Activated CD4-positive, alpha-beta T cell treated with anti-CD3 and anti-CD28 coated beads, Interleukin-2, amount 10 ng/mL, durations not matched to agents 7 days and 5 days (primary cell): Measurements from ENCODE around the gene PTPRD. TPM values are rescaled to one million over a fixed set of nuclear protein-coding genes. Genes with fewer than 3 reads are reported as not detected.

ENCODE experiments used
- CTCF ChIA-PET: fragments of 350-600 bp; sonication (Branson Sonifier 250); formaldehyde crosslinking; loops from one replicate; lab custom pipeline; 2021; ENCODE audit warnings: antibody characterized with exemption; lab: Charles Lee
- POLR2A ChIA-PET: fragments of 350-600 bp; sonication (Branson Sonifier 250); formaldehyde crosslinking; loops from one replicate; lab custom pipeline; 2021; ENCODE audit warnings: antibody characterized with exemption; lab: Charles Lee
- DNase-seq: peaks from one replicate; pipeline ENCODE4 v3.0.0-alpha.2; 2020
- H3K27ac Mint-ChIP-seq: one replicate; pipeline ENCODE4 v1.8.0; 2021; ENCODE audit warnings: mild to moderate bottlenecking, moderate library complexity, mixed read lengths
- H3K27me3 Mint-ChIP-seq: one replicate; pipeline ENCODE4 v1.8.0; 2021; ENCODE audit warnings: mixed read lengths
- H3K36me3 Mint-ChIP-seq: one replicate; pipeline ENCODE4 v1.8.0; 2021; ENCODE audit warnings: low read depth, mixed read lengths
- H3K4me1 Mint-ChIP-seq: one replicate; pipeline ENCODE4 v1.8.0; 2021; ENCODE audit warnings: mixed read lengths
- H3K4me3 Mint-ChIP-seq: one replicate; pipeline ENCODE4 v1.8.0; 2021; ENCODE audit warnings: mild to moderate bottlenecking, moderate library complexity, mixed read lengths
- H3K9me3 Mint-ChIP-seq: one replicate; pipeline ENCODE4 v1.8.0; 2021; ENCODE audit warnings: mixed read lengths
- total RNA-seq, 2 experiments: library from RNA; stranded (reverse); gene quantifications; one replicate each; pipeline ENCODE4 v1.2.3, GENCODE V29; 2021

Gene PTPRD
- total RNA-seq, 2 experiments from 2014 or later: not detected

DNA sequence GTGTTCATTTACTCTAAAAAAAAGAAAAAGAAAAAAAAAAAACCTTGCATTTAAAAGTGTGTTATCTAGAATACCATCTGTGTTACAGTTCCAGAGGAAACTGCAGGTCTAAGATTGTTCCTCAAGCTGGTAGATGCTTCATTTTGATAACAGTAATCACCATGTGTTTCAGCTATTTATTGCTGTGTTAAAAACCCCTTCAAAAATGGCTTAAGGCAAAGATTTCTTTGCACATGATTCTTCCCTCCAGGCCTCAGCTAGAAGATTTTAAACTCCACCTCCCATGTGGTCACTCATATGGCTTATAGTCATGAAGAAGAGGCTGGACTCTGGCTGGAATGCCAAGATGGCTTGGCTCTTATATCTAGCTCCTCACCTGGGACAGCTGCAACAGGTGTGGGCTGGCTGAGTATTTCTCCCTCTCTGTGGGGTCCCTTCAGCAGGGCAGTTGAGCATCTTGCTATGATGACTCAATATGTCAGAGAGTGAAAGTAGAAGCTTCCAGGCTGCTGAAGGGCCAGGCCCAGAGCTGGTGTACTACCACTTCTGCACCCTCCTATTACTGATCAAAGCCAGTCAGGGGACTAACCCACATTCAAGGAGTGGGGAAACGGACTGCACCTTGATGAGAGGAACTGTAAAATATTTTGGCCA is 1892.8 kb downstream of the PTPRD start:
- DNase-seq: no peak
- POLR2A ChIA-PET: interaction anchor here (0.7 kb wide), 1 partner anchor 598 kb away, joined by 6 read pairs; no protein-coding TSS in a partner anchor
- CTCF ChIA-PET: no interaction called here
- Mint-ChIP-seq H3K27me3 (no peaks in the 10 kb centered on the region), H3K36me3 (no peaks in the 10 kb centered on the region), H3K9me3 (no peaks in the 10 kb centered on the region), H3K4me1 (no peaks in the 10 kb centered on the region), H3K27ac (no peak overlapping the region), H3K4me3 (no peak overlapping the region)

- Mint-ChIP-seq H3K4me1 (no peaks in the 10 kb centered on the region), H3K27ac (no peak overlapping the region), H3K9me3 (no peaks in the 10 kb centered on the region), H3K36me3 (no peaks in the 10 kb centered on the region), H3K27me3 (no peaks in the 10 kb centered on the region), H3K4me3 (no peak overlapping the region)
- no peak for DNase-seq
- POLR2A ChIA-PET: no interaction called here
- CTCF ChIA-PET: no interaction called here
These were observed 1894.6 kb downstream of the PTPRD start for GRCh38 chr9:8718121-8718725.

DNA sequence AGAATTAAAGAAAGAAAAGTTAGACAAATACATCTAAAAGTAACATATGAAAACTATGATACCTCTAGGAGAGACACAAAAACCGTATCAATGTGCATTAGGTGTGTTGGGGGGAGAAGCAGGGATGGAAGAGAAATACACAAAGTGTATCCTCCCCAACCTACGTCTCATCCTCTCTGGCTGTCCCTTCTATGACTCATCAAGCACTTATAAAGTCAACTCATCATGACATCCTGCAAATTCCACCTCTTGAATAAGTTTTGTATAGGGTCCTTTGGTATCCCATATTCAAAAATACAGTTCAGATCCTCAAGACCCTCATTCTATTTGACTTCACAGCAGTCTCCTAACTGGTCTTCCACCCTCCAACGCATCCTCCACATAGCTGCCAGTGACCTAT is 1895.7 kb downstream of the PTPRD start:
- H3K4me3 Mint-ChIP-seq: no peak overlapping the region
- no peaks in the 10 kb centered on the region for H3K36me3 Mint-ChIP-seq
- ChIA-PET POLR2A (no interaction called here), CTCF (no interaction called here)
- no peaks in the 10 kb centered on the region for H3K4me1 Mint-ChIP-seq
- H3K27ac Mint-ChIP-seq: no peak overlapping the region
- DNase-seq: no peak
- no peaks in the 10 kb centered on the region for H3K27me3 Mint-ChIP-seq
- no peaks in the 10 kb centered on the region for H3K9me3 Mint-ChIP-seq

DNA sequence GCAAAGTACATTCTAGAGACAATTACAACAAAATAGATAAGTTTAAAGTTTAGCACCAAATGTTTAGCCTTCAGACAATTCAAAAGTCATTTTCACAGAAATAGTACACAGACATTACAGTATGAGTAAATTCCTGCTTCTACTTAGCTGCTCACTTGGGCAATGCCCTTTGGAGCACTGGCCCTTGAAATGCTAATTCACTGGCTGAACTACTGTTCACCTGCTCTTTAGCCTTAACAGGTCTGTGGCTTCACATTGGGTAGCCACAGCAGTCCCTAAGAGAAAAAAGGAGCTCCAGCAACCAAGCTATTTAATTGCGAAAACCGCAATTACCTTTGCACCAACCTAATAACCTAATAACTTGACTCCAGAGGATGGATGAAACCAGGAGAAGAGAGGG is 1897.0 kb downstream of the PTPRD start:
- H3K27ac Mint-ChIP-seq: no peak overlapping the region
- H3K36me3 Mint-ChIP-seq: no peaks in the 10 kb centered on the region
- no peak for DNase-seq
- ChIA-PET CTCF (interaction anchor here (0.5 to 1.3 kb wide), 2 partner anchors 10 to 60 kb away, joined by 3 read pairs; no protein-coding TSS in a partner anchor), POLR2A (no interaction called here)
- no peak overlapping the region for H3K4me3 Mint-ChIP-seq
- no peaks in the 10 kb centered on the region for H3K27me3 Mint-ChIP-seq
- no peaks in the 10 kb centered on the region for H3K4me1 Mint-ChIP-seq
- H3K9me3 Mint-ChIP-seq: no peaks in the 10 kb centered on the region

GRCh38 chr9:8713811-8714165 is 1899.0 kb downstream of the PTPRD start:
- H3K27ac Mint-ChIP-seq: no peak overlapping the region
- H3K9me3 Mint-ChIP-seq: no peaks in the 10 kb centered on the region
- POLR2A ChIA-PET: no interaction called here
- no peaks in the 10 kb centered on the region for H3K27me3 Mint-ChIP-seq
- CTCF ChIA-PET: no interaction called here
- DNase-seq: no peak
- no peaks in the 10 kb centered on the region for H3K36me3 Mint-ChIP-seq
- no peaks in the 10 kb centered on the region for H3K4me1 Mint-ChIP-seq
- no peak overlapping the region for H3K4me3 Mint-ChIP-seq

- no peak for DNase-seq
- ChIA-PET CTCF (no interaction called here), POLR2A (no interaction called here)
- no peaks in the 10 kb centered on the region for H3K36me3 Mint-ChIP-seq
- H3K4me3 Mint-ChIP-seq: no peak overlapping the region
- no peaks in the 10 kb centered on the region for H3K9me3 Mint-ChIP-seq
- no peaks in the 10 kb centered on the region for H3K27me3 Mint-ChIP-seq
- no peaks in the 10 kb centered on the region for H3K4me1 Mint-ChIP-seq
- no peak overlapping the region for H3K27ac Mint-ChIP-seq
These were observed 1899.5 kb downstream of the PTPRD start for GRCh38 chr9:8713149-8713810.

DNA sequence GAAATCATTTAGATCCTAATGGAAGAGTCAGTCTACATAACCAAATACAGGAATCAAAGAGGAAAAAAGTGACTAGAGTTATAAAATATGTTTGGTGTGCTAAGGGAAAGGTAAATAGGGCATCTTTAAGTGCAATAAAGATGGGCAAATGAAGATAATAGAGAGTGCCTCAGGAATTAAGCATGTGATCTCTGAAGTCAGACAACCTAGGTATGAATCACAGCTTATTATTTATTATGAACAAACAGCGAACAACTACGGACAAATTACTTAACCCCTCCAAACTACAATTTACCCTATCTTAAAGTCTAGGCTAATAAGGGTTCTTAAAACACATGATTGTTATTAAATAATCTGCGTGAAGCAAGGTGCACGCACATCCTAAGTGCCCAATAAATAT is 1903.1 kb downstream of the PTPRD start:
- no peak overlapping the region for H3K4me3 Mint-ChIP-seq
- no peak for DNase-seq
- H3K27me3 Mint-ChIP-seq: no peaks in the 10 kb centered on the region
- H3K9me3 Mint-ChIP-seq: no peaks in the 10 kb centered on the region
- H3K36me3 Mint-ChIP-seq: no peaks in the 10 kb centered on the region
- H3K27ac Mint-ChIP-seq: no peak overlapping the region
- ChIA-PET CTCF (no interaction called here), POLR2A (no interaction called here)
- no peaks in the 10 kb centered on the region for H3K4me1 Mint-ChIP-seq

DNA sequence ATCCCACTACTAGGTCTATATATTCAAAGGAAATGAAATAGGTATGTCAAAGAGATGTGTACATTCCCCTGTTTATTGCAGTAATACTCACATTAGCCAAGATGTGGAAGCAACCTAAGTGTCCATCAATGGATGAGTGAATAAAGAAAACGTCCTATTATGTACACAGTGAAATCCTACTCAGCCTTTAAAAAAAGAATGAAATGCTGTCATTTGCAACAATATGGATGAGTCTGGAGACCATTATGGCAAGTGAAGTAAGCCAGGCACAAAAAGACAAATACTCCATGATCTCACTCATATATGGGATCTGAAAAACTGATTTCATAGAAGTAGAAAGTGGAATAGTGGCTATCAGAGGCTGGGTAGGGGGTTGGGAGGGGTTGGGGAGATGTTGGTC is 1904.1 kb downstream of the PTPRD start:
- DNase-seq: no peak
- Mint-ChIP-seq H3K4me1 (no peaks in the 10 kb centered on the region), H3K27me3 (no peaks in the 10 kb centered on the region), H3K36me3 (no peaks in the 10 kb centered on the region), H3K4me3 (no peak overlapping the region), H3K27ac (no peak overlapping the region), H3K9me3 (no peaks in the 10 kb centered on the region)
- POLR2A ChIA-PET: no interaction called here
- CTCF ChIA-PET: interaction anchor here (0.7 kb wide), 1 partner anchor 490 kb away, joined by 3 read pairs; no protein-coding TSS in a partner anchor

- no peaks in the 10 kb centered on the region for H3K4me1 Mint-ChIP-seq
- no peak overlapping the region for H3K4me3 Mint-ChIP-seq
- H3K27me3 Mint-ChIP-seq: no peaks in the 10 kb centered on the region
- H3K36me3 Mint-ChIP-seq: no peaks in the 10 kb centered on the region
- ChIA-PET POLR2A (no interaction called here), CTCF (interaction anchor here (0.6 kb wide), 1 partner anchor 88 kb away, joined by 3 read pairs; no protein-coding TSS in a partner anchor)
- no peaks in the 10 kb centered on the region for H3K9me3 Mint-ChIP-seq
- DNase-seq: no peak
- no peak overlapping the region for H3K27ac Mint-ChIP-seq
These were observed 1905.8 kb downstream of the PTPRD start for GRCh38 chr9:8706998-8707397.

DNA sequence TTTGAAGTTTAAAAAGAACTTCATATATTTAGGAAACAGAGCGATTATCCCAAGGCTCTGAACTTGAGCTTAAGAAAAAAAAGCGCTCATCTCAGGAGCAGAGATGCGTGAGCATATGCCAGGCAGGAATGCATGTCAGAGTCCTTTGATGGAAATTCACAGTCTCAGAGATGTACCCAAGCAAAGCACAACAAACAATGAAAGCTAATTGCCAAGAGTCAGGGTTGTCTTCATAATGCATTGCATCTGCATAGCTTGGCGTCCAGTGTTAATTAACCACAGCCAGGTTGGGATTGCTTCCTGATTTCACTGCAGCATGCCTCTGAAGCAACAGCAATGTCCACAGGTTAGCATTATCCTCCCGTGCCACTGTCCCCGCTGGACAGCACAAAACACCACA is 1906.3 kb downstream of the PTPRD start:
- Mint-ChIP-seq H3K36me3 (no peaks in the 10 kb centered on the region), H3K27me3 (no peaks in the 10 kb centered on the region), H3K4me3 (no peak overlapping the region), H3K9me3 (no peaks in the 10 kb centered on the region), H3K4me1 (no peaks in the 10 kb centered on the region), H3K27ac (no peak overlapping the region)
- no peak for DNase-seq
- ChIA-PET POLR2A (no interaction called here), CTCF (interaction anchor here (0.6 to 1.3 kb wide), 4 partner anchors 10 to 1375 kb away, joined by 3 read pairs; no protein-coding TSS in a partner anchor)

DNA sequence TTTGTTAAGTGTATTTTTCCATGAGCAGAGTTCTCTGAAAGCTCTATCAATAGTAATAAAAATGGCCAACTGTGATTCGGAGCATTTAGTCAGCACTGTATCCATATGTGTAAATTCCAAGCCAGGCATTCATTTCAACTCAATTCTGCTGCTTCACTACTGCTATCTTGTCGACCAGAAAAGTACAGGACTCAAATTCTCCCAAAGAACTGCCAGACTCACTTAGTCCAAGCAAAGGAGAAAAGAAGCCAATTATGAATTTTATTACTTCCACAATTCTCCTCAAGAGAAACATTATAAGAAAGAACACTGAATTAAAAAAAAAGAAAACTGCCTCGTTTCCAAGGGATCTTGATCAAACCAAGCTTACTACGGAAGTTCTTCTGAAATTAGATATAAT is 1906.9 kb downstream of the PTPRD start:
- CTCF ChIA-PET: interaction anchor here (0.7 to 1.3 kb wide), 3 partner anchors 10 to 1376 kb away, joined by 3 read pairs; no protein-coding TSS in a partner anchor
- Mint-ChIP-seq H3K27ac (no peak overlapping the region), H3K36me3 (no peaks in the 10 kb centered on the region), H3K4me1 (no peaks in the 10 kb centered on the region), H3K4me3 (no peak overlapping the region), H3K27me3 (no peaks in the 10 kb centered on the region), H3K9me3 (no peaks in the 10 kb centered on the region)
- POLR2A ChIA-PET: no interaction called here
- no peak for DNase-seq

- no peak for DNase-seq
- ChIA-PET CTCF (no interaction called here), POLR2A (no interaction called here)
- Mint-ChIP-seq H3K27me3 (no peaks in the 10 kb centered on the region), H3K36me3 (no peaks in the 10 kb centered on the region), H3K27ac (no peak overlapping the region), H3K4me1 (no peaks in the 10 kb centered on the region), H3K9me3 (no peaks in the 10 kb centered on the region), H3K4me3 (no peak overlapping the region)
These were observed 1908.9 kb downstream of the PTPRD start for GRCh38 chr9:8703904-8704303.

DNA sequence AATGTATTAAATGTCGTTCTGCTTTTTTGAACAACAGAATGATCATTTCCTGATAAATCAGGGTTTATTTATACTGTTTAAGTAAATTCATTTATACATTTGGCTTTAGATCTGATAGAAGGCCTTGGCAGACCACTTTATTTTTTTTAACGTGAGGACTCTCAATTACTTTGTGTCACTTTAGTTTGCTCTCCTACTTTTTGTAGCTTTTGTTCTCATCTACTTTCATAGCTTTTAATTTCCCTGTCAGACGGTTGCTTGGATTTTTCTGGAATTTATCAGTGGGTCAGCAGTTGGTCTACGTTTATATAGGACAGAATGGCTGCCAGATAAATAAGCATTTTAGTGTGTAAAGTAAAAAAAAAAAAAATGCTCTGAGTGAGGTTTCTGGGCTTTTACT is 1910.9 kb downstream of the PTPRD start:
- H3K36me3 Mint-ChIP-seq: no peaks in the 10 kb centered on the region
- H3K27ac Mint-ChIP-seq: no peak overlapping the region
- H3K4me3 Mint-ChIP-seq: no peak overlapping the region
- H3K9me3 Mint-ChIP-seq: no peaks in the 10 kb centered on the region
- no peaks in the 10 kb centered on the region for H3K27me3 Mint-ChIP-seq
- CTCF ChIA-PET: interaction anchor here (0.7 kb wide), 1 partner anchor 312 kb away, joined by 3 read pairs; no protein-coding TSS in a partner anchor
- POLR2A ChIA-PET: no interaction called here
- no peaks in the 10 kb centered on the region for H3K4me1 Mint-ChIP-seq
- no peak for DNase-seq
